Stimulated activated CD4-positive, alpha-beta T cell treated with anti-CD3 and anti-CD28 coated beads, TNF-alpha, amount 100 ng/mL, for 1 hour (primary cell): ENCODE data around the gene PTPRN2.
"Not testable (repeated sequence)": the region's sequence is repeated elsewhere in the genome, so short reads cannot be mapped to it uniquely, and the experiment has no call there.

ENCODE experiments used
- DNase-seq, 3 donors: peaks; one replicate each; pipeline ENCODE4 v3.0.0-alpha.2; 2020; ENCODE audit warnings: low read depth in 3 of 3, low spot score in 1 of 3

Gene PTPRN2

GRCh38 chr7:158422196-158422886, 165.3 kb downstream of the PTPRN2 start:
- no peak for DNase-seq

DNA sequence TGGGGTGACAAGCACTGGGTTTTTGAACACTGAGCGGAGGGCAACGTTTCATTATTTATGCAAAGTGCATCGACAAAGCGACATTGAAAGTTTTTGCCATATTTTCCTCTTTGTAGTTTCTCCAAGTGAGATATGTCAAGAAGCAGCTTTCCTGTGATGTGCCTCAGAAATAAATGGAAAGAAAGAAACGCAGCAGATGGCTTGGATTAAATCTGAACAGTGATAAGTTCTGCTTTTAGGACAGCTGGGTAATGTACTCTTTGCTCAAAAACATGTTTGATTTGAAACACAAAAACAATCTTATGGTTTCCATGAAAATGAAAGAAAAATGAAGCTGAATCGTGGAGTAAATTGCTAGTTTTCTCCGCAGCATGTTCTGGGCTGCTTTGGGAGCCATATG, 166.3 kb downstream of the PTPRN2 start:
- no peak for DNase-seq

DNA sequence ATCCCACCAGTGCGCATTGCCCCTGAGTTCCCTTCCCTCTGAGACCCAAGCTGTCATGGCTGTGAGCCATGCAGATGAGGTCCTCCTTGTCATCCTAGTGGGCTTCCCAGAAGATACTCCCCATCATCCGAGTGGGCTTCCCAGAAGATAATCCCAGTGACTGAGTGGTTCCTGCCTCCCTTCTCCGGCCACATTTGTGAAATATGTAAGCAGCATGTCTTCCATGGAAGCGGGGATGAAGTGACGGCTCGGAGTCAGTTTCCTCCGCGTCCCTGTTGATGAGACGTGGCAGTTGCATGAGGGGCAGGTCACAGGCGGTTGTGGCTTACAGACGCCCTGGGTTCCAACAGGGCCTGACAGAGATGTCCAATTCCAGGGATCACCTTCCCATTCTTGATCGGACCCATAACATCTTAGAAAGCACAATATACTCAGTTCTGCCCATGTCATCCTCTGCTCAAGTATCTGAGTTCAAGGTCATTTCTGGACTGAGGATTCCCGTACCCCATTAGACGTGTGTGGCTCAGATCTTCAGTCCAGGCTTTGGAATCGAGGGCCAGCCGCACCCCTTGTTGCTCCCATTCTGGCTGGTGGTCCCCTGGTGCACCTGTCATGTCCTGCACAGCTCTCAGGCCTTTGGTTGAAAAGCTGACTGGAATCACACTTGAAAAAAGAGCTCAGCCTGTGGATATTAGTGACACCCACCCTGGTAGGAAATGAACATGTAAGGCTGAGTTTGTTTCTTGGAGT, 166.9 kb downstream of the PTPRN2 start:
- no peak for DNase-seq

GRCh38 chr7:158419238-158419785, 168.3 kb downstream of the PTPRN2 start:
- no peak for DNase-seq

GRCh38 chr7:158418395-158418794, 169.2 kb downstream of the PTPRN2 start:
- DNase-seq, result not testable (repeated sequence)

- DNase-seq, result no peak
Observed at GRCh38 chr7:158416283-158416933, 171.2 kb downstream of the PTPRN2 start.

- DNase-seq, result no peak
Observed at GRCh38 chr7:158415316-158415715, 172.3 kb downstream of the PTPRN2 start.

GRCh38 chr7:158414486-158414961, 173.1 kb downstream of the PTPRN2 start:
- DNase-seq, result no peak

- DNase-seq, result no peak
Observed at GRCh38 chr7:158414002-158414401, 173.6 kb downstream of the PTPRN2 start.

DNA sequence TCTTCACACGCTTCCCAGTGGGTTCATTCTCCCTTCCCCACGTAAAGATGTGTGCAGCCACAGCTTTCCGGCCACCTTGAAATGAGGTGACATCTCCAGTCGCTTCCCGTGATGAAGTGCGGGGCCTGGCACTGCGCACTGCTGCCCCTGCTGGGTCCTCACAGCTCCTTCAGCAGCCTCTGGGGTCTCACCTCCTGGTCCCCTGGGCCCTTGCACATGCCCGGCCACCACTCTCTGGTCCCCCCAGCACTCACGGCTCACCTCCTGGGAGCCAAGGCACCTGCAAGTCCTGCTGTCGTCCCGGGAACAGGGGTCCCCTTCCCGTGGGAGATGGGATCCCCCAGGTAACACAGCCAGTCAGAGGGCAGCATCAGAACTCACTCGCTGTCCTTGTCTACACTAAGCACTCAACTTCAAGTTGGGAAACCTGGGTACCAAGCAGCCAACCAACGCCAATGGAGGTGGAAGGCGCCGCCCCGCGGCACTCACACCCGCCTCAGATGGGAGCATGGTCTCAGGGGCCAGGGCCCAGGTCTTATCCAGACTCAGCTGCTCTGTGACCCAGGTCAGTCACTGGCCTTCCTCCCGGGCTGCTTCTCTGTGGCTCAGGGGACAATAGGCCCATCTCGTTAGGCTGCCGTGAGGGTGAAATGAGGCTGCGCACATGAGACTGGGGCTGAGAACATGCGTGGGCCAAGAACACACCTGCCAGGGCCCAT, 176.2 kb downstream of the PTPRN2 start:
- DNase-seq, result no peak

- DNase-seq, result no peak
Observed at GRCh38 chr7:158410720-158411119, 176.9 kb downstream of the PTPRN2 start.

DNA sequence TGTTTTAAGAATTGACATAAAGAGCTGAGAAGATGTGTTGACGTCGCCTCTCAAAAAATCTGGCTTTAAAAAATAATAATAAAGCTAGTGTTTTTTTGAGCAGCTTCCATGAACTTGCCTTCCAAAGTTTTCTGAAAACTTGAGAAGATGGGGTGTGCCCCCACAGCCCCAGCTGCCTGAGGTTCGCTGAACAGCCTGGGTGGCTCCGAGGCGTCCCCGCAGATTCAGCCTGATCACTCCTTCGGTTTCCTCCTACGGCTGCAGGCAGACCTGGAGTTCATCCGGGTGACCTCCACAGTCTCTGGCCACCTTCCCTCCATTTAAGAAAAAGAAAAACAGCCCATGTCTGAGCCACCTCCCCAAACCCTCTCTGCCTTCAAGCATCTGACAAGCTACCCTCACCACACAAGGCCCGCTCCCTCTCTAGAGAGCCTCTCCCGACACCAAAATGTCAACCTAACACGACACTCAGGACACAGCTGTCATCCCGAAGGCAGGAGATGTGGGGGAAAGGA, 177.8 kb downstream of the PTPRN2 start:
- DNase-seq, result no peak

DNA sequence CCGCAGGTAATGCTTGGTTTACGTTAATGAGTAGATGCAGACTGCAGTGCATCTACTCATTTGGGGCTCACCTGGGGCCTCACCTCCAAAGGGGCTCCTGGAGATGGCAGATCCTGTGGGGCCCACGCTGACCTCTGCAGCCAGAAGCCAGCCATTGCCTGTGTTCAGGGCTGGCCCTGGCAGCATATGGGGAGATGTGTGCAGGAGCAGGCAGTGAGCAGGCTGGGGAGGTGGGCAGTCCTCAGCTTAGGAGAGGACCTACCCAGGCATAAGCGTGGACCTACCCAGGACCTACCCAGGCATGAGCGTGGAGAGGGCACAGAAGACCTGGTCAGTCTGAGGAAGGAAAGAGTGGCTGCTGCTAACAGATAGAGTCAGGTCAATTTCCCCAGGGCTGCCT, 178.5 kb downstream of the PTPRN2 start:
- DNase-seq, result no peak

GRCh38 chr7:158408318-158408920, 179.2 kb downstream of the PTPRN2 start:
- DNase-seq, result no peak

GRCh38 chr7:158407581-158408317, 179.9 kb downstream of the PTPRN2 start:
- no peak for DNase-seq

DNA sequence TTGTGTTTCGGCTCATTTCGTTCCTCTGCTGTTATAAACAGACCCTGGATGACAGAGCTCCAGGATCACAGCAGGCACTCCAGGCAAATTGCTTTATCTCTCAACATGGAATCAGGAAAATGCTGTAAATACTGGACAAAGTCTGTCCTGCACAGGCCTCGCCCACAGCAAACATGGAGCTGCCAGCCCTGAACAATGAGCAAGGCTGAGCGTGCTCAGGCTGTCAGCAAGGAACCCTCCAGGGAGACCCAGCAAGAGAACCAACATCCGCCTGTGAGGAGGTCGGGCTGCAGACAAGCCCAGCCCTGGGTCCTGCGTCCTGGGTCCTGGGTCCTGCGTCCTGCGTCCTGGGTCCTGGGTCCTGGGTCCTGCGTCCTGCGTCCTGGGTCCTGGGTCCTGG, 180.8 kb downstream of the PTPRN2 start:
- DNase-seq, result no peak

DNA sequence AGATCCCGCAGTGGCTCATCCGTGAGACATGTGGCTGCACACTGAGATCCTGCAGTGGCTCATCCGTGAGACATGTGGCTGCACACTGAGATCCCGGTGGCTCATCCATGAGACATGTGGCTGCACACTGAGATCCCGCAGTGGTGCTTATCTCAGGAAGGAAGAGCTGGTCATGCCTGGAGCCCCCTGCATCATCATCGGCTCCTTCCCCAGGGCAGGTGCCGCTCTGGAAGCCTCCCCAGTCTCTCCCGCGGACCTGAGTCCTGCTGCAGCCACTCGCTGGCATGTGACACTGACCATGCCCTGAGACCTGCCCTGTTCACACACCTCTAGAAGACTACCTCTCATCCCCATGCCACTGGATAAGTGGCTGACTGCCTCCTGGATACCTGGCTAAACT, 181.3 kb downstream of the PTPRN2 start:
- DNase-seq, result no peak

DNA sequence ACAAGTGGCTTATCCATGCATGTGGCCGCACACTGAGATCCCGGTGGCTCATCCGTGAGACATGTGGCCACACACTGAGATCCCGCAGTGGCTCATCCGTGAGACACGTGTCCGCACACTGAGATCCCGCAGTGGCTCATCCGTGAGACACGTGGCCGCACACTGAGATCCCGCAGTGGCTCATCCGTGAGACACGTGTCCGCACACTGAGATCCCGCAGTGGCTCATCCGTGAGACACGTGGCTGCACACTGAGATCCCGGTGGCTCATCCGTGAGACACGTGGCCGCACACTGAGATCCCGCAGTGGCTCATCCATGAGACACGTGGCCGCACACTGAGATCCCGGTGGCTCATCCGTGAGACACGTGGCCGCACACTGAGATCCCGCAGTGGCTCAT, 181.9 kb downstream of the PTPRN2 start:
- not testable (repeated sequence) for DNase-seq

DNA sequence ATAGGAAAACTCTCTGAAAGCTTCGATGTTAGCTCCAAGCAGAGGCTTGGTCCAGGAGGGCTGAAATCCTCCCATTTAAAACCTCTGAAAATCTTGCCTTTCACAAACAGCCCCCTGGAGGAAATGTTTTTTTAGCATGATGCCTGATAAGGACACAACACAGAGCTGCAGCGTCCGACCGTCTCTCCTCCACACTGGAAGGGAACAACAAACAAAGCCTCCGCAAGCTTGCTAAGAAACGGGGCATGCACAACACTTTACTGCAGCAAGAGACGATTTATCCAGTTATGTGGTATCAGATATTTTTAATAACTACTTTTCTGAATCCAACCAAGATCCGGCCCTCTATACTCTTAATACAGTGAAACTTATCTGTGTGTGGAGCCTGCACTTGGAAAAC, 182.3 kb downstream of the PTPRN2 start:
- no peak for DNase-seq
